DND-41 (cell line): ENCODE results near the gene SFXN4.
"Not testable (repeated sequence)": the region's sequence is repeated elsewhere in the genome, so short reads cannot be mapped to it uniquely, and the experiment has no call there.

ENCODE experiments used
- ATAC-seq: fragments of 200-7000 bp; cut with Tn5 transposase; 3 replicates; pipeline ENCODE4 v1.9.1; 2021; ENCODE audit warnings: low read depth; ENCODE audit not compliant: insufficient read depth
- DNase-seq: peaks from one replicate; pipeline ENCODE4 v3.0.0-alpha.2; 2020
- H2AFZ ChIP-seq: 2 replicates; pipeline ENCODE4 v1.6.0; 2012; ENCODE audit warnings: low read depth, low read length
- H3K27ac ChIP-seq: 2 replicates; pipeline ENCODE4 v1.5.1; 2012; ENCODE audit warnings: low read length, inconsistent platforms
- H3K27me3 ChIP-seq: fragments of 200-600 bp; sonication (generic); 2 replicates; pipeline ENCODE4 v1.6.0; 2012; ENCODE audit warnings: low read length, mild to moderate bottlenecking, inconsistent platforms; ENCODE audit not compliant: insufficient read depth, poor library complexity
- H3K36me3 ChIP-seq: 2 replicates; pipeline ENCODE4 v1.5.1; 2012; ENCODE audit warnings: low read length, inconsistent platforms; ENCODE audit not compliant: insufficient read depth
- H3K4me1 ChIP-seq: 2 replicates; pipeline ENCODE4 v1.5.1; 2012; ENCODE audit warnings: mild to moderate bottlenecking, low read length; ENCODE audit not compliant: insufficient read depth
- H3K4me2 ChIP-seq: 2 replicates; pipeline ENCODE4 v1.6.0; 2012; ENCODE audit warnings: mild to moderate bottlenecking, moderate library complexity, low read length, inconsistent platforms; ENCODE audit not compliant: insufficient read depth
- H3K4me3 ChIP-seq, 2 experiments: fragments of 200-600 bp in 1 of 2; shearing (Covaris generic) in 1 of 2; 2 replicates each; pipeline ENCODE4 v1.5.1; 2012 to 2016; ENCODE audit warnings: inconsistent platforms in 2 of 2, low read length in 2 of 2, mild to moderate bottlenecking in 2 of 2, low read depth in 1 of 2, moderate library complexity in 1 of 2
- H3K79me2 ChIP-seq: 2 replicates; pipeline ENCODE4 v1.6.0; 2012; ENCODE audit warnings: low read length, inconsistent platforms; ENCODE audit not compliant: insufficient read depth
- H3K9ac ChIP-seq: 2 replicates; pipeline ENCODE4 v1.6.0; 2012; ENCODE audit warnings: low read depth, mild to moderate bottlenecking, inconsistent platforms, low read length, moderate library complexity
- H3K9me3 ChIP-seq: 2 replicates; pipeline ENCODE4 v1.5.1; 2012; ENCODE audit warnings: low read length, moderate library complexity, mild to moderate bottlenecking, inconsistent platforms; ENCODE audit not compliant: insufficient read depth, severe bottlenecking
- H4K20me1 ChIP-seq: 2 replicates; pipeline ENCODE4 v1.6.0; 2012; ENCODE audit warnings: low read length; ENCODE audit not compliant: insufficient read depth
- EZH2 ChIP-seq: IDR thresholded peaks from 3 replicates; pipeline ENCODE4 v1.6.1; 2012; ENCODE audit warnings: borderline replicate concordance, low read depth, mild to moderate bottlenecking, moderate library complexity, low read length, inconsistent platforms; ENCODE audit not compliant: severe bottlenecking
- TF ChIP-seq, protein P1 (sequence below): IDR thresholded peaks from 2 replicates; pipeline ENCODE4 v1.5.1; 2012; ENCODE audit warnings: borderline replicate concordance, low read length, moderate library complexity, mild to moderate bottlenecking; ENCODE audit not compliant: poor library complexity, severe bottlenecking; ENCODE audit errors: extremely low read depth

The SFXN4 gene

DNA sequence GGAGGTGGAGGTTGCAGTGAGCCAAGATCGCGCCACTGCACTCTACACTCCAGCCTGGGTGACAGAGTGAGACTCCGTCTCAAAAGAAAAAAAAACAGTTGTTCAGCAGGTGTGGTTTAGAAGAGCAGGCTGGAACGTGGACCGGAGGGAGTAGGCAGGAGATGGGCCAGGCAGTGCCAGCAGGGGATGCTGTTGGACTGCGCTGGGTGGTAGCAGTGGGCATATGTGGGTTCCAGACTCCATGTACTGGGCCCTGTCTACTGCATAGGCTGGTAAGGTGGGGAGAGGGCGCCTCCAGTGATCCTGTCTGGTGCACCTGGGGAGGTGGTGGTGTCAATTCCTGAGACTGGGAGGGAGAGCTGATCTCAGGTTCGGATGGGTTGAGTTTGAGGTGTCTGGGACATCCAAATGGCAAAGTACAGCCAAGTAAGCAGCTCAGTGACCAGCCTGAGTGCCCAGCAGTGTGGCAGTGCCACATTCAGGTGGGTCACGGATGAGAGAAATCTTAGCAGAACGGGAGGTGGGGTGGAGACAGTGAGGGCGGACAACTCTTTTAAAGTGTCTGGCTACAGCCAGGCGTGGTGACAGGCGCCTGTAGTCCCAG lies 25.9 kb downstream of the SFXN4 start:
- Histone ChIP-seq H3K4me3 (no peak overlapping the region), H3K9ac (peak overlapping the region; percentile 46), H3K36me3 (peaks cover 64% of the 10 kb centered on the region)

DNA sequence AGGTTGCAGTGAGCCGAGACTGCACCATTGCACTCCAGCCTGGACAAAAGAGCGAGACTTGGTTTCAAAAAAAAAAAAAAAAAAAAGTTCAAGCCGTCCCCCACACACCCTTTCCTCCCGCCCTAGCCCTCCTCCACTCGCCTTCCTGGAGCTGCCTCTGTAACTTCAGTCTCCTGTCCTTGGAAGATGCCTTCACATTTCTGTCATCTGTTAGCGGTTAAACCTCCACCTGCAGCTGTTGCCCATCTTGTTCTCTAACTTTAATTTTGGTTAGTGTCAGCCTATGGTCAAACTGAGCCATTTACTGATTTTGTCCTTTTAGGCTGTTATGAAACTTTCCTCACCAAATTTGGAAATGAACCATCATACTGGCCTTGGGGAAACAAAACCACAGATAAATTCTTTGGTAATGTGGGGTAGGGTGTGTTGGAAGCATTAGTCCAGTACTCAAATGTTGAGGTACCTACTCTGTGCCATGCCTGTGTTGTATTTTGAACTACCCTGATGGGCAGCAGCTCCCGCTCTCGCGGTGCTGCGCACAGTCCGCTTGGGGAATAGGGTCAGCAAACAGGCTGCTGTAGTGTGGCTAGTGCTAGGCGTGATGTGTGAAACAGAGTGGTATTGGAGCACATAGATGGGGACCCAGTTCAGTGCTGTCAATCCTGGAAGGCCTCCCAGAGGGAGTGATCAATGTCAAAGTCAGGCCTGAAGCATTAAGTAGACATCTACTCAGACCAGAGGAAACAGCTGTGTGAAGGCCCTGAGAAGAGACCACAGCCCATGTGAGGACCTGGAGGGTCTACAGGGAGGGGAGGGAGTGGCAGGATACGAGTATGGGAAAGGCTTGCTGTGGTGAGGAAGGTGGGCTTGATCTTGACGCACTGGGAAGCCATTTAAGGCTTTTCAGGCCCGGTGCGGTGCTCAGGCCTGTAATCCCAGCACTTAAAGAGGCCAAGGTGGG lies 26.9 kb downstream of the SFXN4 start:
- Histone ChIP-seq H3K36me3 (peaks cover 69% of the 10 kb centered on the region), H4K20me1 (no peaks in the 10 kb centered on the region), H3K9ac (peak overlapping the region; percentile 46), H3K4me3 (no peak overlapping the region), H3K9me3 (no peaks in the 10 kb centered on the region), H3K4me2 (no peak overlapping the region), H3K27me3 (no peaks in the 10 kb centered on the region), H3K4me1 (peaks cover 55% of the 10 kb centered on the region), H2AFZ (no peak overlapping the region), H3K79me2 (peaks cover 26% of the 10 kb centered on the region), H3K27ac (peak overlapping the region; percentile 94)
- peak; percentile 80 for DNase-seq
- ATAC-seq = peak; percentile 50
- TF ChIP-seq EZH2 = no peak
- TF ChIP-seq, protein P1, sequence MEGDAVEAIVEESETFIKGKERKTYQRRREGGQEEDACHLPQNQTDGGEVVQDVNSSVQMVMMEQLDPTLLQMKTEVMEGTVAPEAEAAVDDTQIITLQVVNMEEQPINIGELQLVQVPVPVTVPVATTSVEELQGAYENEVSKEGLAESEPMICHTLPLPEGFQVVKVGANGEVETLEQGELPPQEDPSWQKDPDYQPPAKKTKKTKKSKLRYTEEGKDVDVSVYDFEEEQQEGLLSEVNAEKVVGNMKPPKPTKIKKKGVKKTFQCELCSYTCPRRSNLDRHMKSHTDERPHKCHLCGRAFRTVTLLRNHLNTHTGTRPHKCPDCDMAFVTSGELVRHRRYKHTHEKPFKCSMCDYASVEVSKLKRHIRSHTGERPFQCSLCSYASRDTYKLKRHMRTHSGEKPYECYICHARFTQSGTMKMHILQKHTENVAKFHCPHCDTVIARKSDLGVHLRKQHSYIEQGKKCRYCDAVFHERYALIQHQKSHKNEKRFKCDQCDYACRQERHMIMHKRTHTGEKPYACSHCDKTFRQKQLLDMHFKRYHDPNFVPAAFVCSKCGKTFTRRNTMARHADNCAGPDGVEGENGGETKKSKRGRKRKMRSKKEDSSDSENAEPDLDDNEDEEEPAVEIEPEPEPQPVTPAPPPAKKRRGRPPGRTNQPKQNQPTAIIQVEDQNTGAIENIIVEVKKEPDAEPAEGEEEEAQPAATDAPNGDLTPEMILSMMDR = no peak

More for the DNA sequence above, 25.9 kb downstream of the SFXN4 start:
- ATAC-seq (peak; percentile 90), DNase-seq (peak; percentile 90)
- peaks cover 46% of the 10 kb centered on the region for H3K4me1 ChIP-seq
- no peak overlapping the region for H3K4me2 ChIP-seq
- no peak for TF ChIP-seq EZH2
- TF ChIP-seq, protein P1 = peak; percentile 92
- H3K79me2 ChIP-seq = peaks cover 17% of the 10 kb centered on the region
- H3K9me3 ChIP-seq = no peaks in the 10 kb centered on the region
- no peaks in the 10 kb centered on the region for H4K20me1 ChIP-seq
- no peak overlapping the region for H2AFZ ChIP-seq
- H3K27me3 ChIP-seq = no peaks in the 10 kb centered on the region
- H3K27ac ChIP-seq = peak overlapping the region; percentile 94

DNA sequence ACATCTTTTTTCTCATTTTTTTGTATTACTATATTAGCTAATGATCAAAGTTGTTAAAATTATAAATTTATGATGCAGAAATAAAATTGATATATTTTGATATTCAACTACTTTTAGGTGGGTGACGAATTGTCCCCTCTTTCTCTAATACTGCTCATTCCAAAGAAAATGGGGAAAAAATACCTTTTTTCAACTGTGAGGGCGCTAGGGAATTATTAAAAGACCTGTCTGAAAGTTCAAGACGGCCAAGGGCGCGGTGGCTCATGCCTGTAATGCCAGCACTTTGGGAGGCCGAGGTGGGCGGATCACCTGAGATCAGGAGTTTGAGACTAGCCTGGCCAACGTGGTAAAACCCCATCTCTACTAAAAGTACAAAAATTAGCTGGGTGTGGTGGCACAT lies 27.6 kb downstream of the SFXN4 start:
- H4K20me1 ChIP-seq, H3K4me2 ChIP-seq, H2AFZ ChIP-seq, ATAC-seq, H3K4me3 ChIP-seq, H3K9me3 ChIP-seq, DNase-seq, H3K27me3 ChIP-seq: not testable (repeated sequence)
- Histone ChIP-seq H3K4me1 (peaks cover 62% of the 10 kb centered on the region), H3K36me3 (peaks cover 71% of the 10 kb centered on the region), H3K79me2 (peaks cover 33% of the 10 kb centered on the region), H3K27ac (peak overlapping the region; percentile 94), H3K9ac (peak overlapping the region; percentile 46)
- TF ChIP-seq, protein P1 = peak; percentile 38
